C4-2B (cell line): ENCODE data around the gene RAB15.

Source experiments
- H3K27ac ChIP-seq: fragments of 450-650 bp; 2 replicates; pipeline ENCODE4 v1.5.1; 2017
- CTCF ChIP-seq: fragments of 450-650 bp; conservative IDR thresholded peaks from 2 replicates; pipeline ENCODE4 v1.5.1; 2017; ENCODE audit warnings: mild to moderate bottlenecking
- ZFX ChIP-seq: fragments of 450-650 bp; IDR thresholded peaks from 2 replicates; pipeline ENCODE4 v1.6.1; 2017

Gene RAB15

DNA sequence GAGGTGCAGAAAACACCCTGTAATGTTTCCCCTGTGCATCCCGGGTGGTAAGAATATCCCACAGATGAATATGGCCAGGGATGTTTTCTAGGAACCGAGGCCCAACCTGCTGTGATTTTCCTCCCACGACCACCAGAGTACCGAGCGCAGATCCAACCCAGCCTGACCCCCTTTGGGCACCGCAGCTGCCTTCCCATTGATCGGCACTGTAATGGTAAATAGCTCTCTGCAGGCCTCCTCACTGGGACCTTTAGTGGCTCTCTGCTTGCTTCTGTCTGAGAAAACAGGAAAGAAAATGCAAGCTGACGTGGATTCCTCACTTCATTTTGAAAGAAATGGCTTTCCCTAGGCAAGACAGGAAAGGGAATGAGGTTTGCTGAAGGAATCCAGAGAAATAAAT lies 2.4 kb upstream of the RAB15 start:
- no peak for TF ChIP-seq CTCF
- no peak overlapping the region for H3K27ac ChIP-seq

GRCh38 chr14:64973826-64974225 lies 1.7 kb upstream of the RAB15 start:
- no peak overlapping the region for H3K27ac ChIP-seq
- TF ChIP-seq CTCF (no peak), ZFX (no peak)

GRCh38 chr14:64973026-64973442 lies 898 bp upstream of the RAB15 start:
- no peak for TF ChIP-seq CTCF
- TF ChIP-seq ZFX, result no peak
- no peak overlapping the region for H3K27ac ChIP-seq

DNA sequence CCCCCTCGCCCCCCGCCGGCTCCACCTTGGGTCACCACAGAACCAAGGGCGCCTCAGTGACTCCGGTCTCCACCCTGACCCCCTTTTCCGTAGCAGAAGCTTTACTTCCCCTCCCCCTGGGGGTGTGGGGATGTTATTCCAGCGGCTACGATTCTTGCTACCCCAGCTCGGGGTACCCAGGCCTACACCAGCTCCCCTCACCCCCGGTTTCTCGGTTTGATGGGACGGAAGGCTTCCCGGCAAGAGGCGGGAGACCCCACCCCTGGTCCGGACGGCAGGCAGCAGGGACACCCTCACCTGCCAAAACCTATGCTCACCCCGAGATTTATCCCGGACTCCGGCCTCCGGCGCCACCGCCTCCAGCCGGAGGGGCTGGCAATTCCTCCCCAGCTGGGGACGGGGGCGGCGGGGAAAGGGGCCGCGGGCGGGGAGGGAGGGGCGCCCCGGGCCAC lies 619 bp downstream of the RAB15 start:
- peak overlapping the region; percentile 62 for H3K27ac ChIP-seq
- TF ChIP-seq CTCF (no peak), ZFX (no peak)

GRCh38 chr14:64970776-64971477 lies 1.2 kb downstream of the RAB15 start:
- no peak overlapping the region for H3K27ac ChIP-seq
- TF ChIP-seq CTCF (no peak), ZFX (no peak)

DNA sequence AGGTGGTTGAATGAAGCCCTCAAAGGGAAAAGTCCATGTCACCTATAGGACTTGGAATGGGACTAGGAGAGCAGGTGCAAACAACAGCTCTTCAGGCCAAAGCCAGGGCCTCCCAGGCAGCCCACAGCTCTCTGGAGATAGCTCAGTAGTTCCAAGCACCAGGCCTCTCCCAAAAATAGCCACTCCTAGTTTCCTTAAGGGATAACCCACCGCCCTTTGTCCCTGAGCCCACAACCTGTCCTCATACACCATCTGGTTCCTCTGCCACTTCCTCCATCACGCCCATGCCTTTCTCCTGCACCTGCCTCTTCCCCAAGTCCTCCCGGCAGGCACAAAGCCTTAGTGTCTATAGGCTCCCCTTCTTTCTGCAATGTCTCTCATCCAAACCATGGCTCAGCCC lies 2.1 kb downstream of the RAB15 start:
- H3K27ac ChIP-seq, result no peak overlapping the region
- TF ChIP-seq ZFX, result no peak
- no peak for TF ChIP-seq CTCF

DNA sequence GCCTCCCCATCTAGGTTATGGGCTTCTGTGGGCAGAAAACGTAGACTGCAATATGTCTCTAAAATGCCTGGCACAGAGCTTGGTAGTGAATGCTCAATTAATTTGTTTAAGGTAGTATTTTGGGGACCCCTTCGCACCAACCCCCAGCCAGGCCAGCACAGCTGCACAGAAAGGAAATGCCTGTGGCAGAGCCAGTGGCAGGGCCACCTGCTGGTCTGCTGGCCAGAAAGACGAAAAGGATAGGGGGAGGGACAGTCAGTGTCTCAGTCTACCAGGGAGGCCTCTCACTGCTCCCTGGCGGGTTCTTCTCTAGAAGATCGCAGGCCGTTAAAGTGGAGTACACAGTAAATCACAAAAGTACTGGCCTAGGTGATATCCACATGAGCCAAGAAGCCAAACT lies 3.5 kb downstream of the RAB15 start:
- no peak overlapping the region for H3K27ac ChIP-seq
- TF ChIP-seq ZFX (no peak), CTCF (no peak)
